HepG2 (cell line): Measurements from ENCODE around the gene NEURL4. TPM values are rescaled to one million over a fixed set of nuclear protein-coding genes. Genes with fewer than 3 reads are reported as not detected.
A peak's percentile ranks its signal among the peaks of the same experiment; 100 is the strongest.

Experiments used
- AGO2 ChIP-seq: fragments of 200-400 bp; formaldehyde crosslinking; optimal IDR thresholded peaks from 2 replicates; pipeline ENCODE3; 2017; ENCODE audit warnings: mild to moderate bottlenecking, low read depth, low read length, moderate library complexity
- FOXA3 ChIP-seq: IDR thresholded peaks from 2 replicates; pipeline ENCODE4 v1.6.1; 2016; ENCODE audit warnings: missing genetic modification reagents, missing compliant biosample characterization
- FOXK1 ChIP-seq: sonication (generic); formaldehyde crosslinking; IDR thresholded peaks from 2 replicates; pipeline ENCODE4 v1.4.0; 2020; ENCODE audit warnings: low read depth, missing genetic modification reagents, borderline replicate concordance
- IKZF1 ChIP-seq: fragments of 450-650 bp; IDR thresholded peaks from 2 replicates; pipeline ENCODE4 v1.7.1; 2016
- KAT8 ChIP-seq: IDR thresholded peaks from 2 replicates; pipeline ENCODE4 v1.6.1; 2016; ENCODE audit warnings: missing genetic modification reagents, missing compliant biosample characterization
- KDM4B ChIP-seq: sonication (generic); formaldehyde crosslinking; IDR thresholded peaks from 2 replicates; pipeline ENCODE4 v1.4.0; 2020; ENCODE audit warnings: missing genetic modification reagents
- KLF12 ChIP-seq: sonication (generic); formaldehyde crosslinking; IDR thresholded peaks from 2 replicates; pipeline ENCODE4 v1.4.0; 2020; ENCODE audit warnings: missing genetic modification reagents, borderline replicate concordance
- MAF1 ChIP-seq: sonication (generic); formaldehyde crosslinking; IDR thresholded peaks from 2 replicates; pipeline ENCODE4 v1.5.0; 2020; ENCODE audit warnings: missing genetic modification reagents, borderline replicate concordance
- MIXL1 ChIP-seq: IDR thresholded peaks from 2 replicates; pipeline ENCODE4 v1.6.1; 2016
- ONECUT2 ChIP-seq: sonication (generic); formaldehyde crosslinking; IDR thresholded peaks from 2 replicates; pipeline ENCODE4 v1.4.0; 2020; ENCODE audit warnings: missing genetic modification reagents
- REPIN1 ChIP-seq: sonication (generic); formaldehyde crosslinking; IDR thresholded peaks from 2 replicates; pipeline ENCODE4 v1.8.0; 2022; ENCODE audit warnings: missing genetic modification reagents, low read depth, mild to moderate bottlenecking, borderline replicate concordance
- SMAD3 ChIP-seq: sonication (generic); formaldehyde crosslinking; IDR thresholded peaks from 2 replicates; pipeline ENCODE4 v1.4.0; 2020; ENCODE audit warnings: missing genetic modification reagents
- XRCC5 ChIP-seq: fragments of 200-400 bp; formaldehyde crosslinking; optimal IDR thresholded peaks from 2 replicates; pipeline ENCODE3; 2017; ENCODE audit warnings: mild to moderate bottlenecking, low read length
- ZBTB1 ChIP-seq: sonication (generic); formaldehyde crosslinking; IDR thresholded peaks from 2 replicates; pipeline ENCODE4 v1.4.0; 2020; ENCODE audit warnings: missing genetic modification reagents, borderline replicate concordance
- ZNF30 ChIP-seq: sonication (generic); formaldehyde crosslinking; IDR thresholded peaks from 2 replicates; pipeline ENCODE4 v1.5.0; 2020; ENCODE audit warnings: mild to moderate bottlenecking, missing genetic modification reagents
- ZNF317 ChIP-seq: sonication (generic); formaldehyde crosslinking; IDR thresholded peaks from 2 replicates; pipeline ENCODE4 v1.5.0; 2020; ENCODE audit warnings: mild to moderate bottlenecking, missing genetic modification reagents
- polyA plus RNA-seq, 8 experiments: library from polyadenylated mRNA; depleted of rRNA in 3 of 8; stranded (reverse) in 7 of 8; unstranded in 1 of 8; fragments of >200 nt; fragmentation: Illumina TruSeq in 4 of 8; extraction: Trizol in 4 of 8; gene quantifications; 2 replicates each; pipeline versions ENCODE4 v1.2.1 to v1.2.3, GENCODE V29; 2011 to 2016; ENCODE audit warnings: low read depth in 4 of 8, missing spikeins in 1 of 8, mixed read lengths in 1 of 8; ENCODE audit not compliant: insufficient read depth in 1 of 8
- total RNA-seq, 5 experiments: library from RNA; depleted of rRNA; stranded (reverse); fragments of >200 nt; fragmentation: Illumina TruSeq; extraction: Trizol; gene quantifications; 2 replicates each; pipeline ENCODE4 v1.2.3, GENCODE V29; 2016; ENCODE audit warnings: low read depth in 1 of 5
- TF ChIP-seq, protein P1 (sequence below): sonication (generic); formaldehyde crosslinking; IDR thresholded peaks from 2 replicates; pipeline ENCODE4 v1.4.0; 2020; ENCODE audit warnings: missing genetic modification reagents, borderline replicate concordance
- TF ChIP-seq, protein P2 (sequence below): sonication (generic); formaldehyde crosslinking; IDR thresholded peaks from 2 replicates; pipeline ENCODE4 v1.5.0; 2020; ENCODE audit warnings: missing genetic modification reagents
- TF ChIP-seq, protein P3 (sequence below): sonication (generic); formaldehyde crosslinking; IDR thresholded peaks from 2 replicates; pipeline ENCODE4 v1.5.1; 2020; ENCODE audit warnings: mild to moderate bottlenecking, missing genetic modification reagents, borderline replicate concordance
- TF ChIP-seq, protein P4 (sequence below): sonication (generic); formaldehyde crosslinking; IDR thresholded peaks from 2 replicates; pipeline ENCODE4 v1.5.0; 2020; ENCODE audit warnings: missing genetic modification reagents, mild to moderate bottlenecking, borderline replicate concordance
- TF ChIP-seq, protein P5 (sequence below): IDR thresholded peaks from 2 replicates; pipeline ENCODE4 v1.6.1; 2012; ENCODE audit warnings: low read length, improper control_type of control experiment

The NEURL4 gene
- total and polyA plus RNA-seq, 2 of the 13 experiments (the other 11 are each of a cell fraction or from before 2014, with no cell fraction given), result 14.8 to 15.7 TPM

DNA sequence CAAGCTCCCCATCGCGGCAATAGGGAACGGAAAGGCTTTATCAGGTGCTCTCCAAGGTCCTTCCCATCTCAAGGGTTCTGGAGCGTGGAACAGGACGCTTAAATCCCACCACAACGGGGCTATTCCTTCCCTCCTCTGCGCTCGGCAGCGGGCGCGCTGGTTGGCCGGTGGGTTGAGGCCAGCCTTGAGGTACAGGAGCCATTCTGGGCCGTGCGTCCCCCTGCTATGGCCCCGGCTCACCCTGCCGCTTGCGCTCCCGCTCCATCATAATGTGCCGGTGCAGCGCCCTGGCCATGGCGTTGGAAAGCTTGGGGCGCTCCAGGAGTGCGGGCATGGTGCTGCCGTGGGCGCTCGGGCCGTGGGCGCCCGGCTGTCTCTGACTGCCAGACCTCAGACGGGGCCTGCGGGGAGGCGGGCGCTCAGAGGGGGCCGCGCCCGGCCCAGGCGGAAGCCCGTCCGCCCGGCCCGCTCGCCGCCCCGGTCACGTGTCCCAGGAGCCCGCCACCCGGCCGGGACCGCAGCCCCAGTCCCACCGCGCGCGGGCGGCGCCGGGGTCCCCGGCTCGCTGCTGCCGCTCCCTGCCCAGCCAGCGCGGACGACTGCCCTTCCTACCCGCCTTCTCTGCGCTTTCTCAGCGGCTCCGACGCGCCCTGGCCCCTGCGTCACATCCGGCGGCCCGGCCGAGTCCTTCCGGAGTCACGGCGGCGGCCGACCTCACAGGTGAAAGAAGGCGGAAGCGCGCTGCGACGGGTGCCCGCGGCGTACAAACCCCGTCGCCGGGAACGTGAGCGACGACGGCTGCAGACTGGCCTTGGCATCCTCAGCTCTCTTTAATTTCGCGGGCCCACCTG lies 14.2 kb downstream of the NEURL4 start, which contains the start of gene GPS2 (continued):
- TF ChIP-seq, protein P1, sequence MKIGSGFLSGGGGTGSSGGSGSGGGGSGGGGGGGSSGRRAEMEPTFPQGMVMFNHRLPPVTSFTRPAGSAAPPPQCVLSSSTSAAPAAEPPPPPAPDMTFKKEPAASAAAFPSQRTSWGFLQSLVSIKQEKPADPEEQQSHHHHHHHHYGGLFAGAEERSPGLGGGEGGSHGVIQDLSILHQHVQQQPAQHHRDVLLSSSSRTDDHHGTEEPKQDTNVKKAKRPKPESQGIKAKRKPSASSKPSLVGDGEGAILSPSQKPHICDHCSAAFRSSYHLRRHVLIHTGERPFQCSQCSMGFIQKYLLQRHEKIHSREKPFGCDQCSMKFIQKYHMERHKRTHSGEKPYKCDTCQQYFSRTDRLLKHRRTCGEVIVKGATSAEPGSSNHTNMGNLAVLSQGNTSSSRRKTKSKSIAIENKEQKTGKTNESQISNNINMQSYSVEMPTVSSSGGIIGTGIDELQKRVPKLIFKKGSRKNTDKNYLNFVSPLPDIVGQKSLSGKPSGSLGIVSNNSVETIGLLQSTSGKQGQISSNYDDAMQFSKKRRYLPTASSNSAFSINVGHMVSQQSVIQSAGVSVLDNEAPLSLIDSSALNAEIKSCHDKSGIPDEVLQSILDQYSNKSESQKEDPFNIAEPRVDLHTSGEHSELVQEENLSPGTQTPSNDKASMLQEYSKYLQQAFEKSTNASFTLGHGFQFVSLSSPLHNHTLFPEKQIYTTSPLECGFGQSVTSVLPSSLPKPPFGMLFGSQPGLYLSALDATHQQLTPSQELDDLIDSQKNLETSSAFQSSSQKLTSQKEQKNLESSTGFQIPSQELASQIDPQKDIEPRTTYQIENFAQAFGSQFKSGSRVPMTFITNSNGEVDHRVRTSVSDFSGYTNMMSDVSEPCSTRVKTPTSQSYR, result peak; percentile 10; the same call in 1 of the 2 replicates
- TF ChIP-seq IKZF1 (no peak), MIXL1 (peak; percentile 81), KAT8 (CRISPR knock-in tag) (peak; percentile 99), ONECUT2 (0 out of 2 replicates have a peak, but pooled peaks have one; percentile 18), REPIN1 (CRISPR knock-in tag) (peak; percentile 92), SMAD3 (CRISPR knock-in tag) (0 out of 2 replicates have a peak, but pooled peaks have one; percentile 59), KDM4B (CRISPR knock-in tag) (peak; percentile 85), XRCC5 (peak; percentile 58), FOXK1 (CRISPR knock-in tag) (peak; percentile 84; the same call in 1 of the 2 replicates), ZNF30 (CRISPR knock-in tag) (no peak), ZBTB1 (CRISPR knock-in tag) (no peak), AGO2 (peak; percentile 84), FOXA3 (peak; percentile 69), KLF12 (0 out of 2 replicates have a peak, but pooled peaks have one; percentile 55), ZNF317 (peak; percentile 57; the same call in 1 of the 2 replicates), MAF1 (CRISPR knock-in tag) (peak; percentile 82; the same call in 1 of the 2 replicates)
- TF ChIP-seq, protein P2, sequence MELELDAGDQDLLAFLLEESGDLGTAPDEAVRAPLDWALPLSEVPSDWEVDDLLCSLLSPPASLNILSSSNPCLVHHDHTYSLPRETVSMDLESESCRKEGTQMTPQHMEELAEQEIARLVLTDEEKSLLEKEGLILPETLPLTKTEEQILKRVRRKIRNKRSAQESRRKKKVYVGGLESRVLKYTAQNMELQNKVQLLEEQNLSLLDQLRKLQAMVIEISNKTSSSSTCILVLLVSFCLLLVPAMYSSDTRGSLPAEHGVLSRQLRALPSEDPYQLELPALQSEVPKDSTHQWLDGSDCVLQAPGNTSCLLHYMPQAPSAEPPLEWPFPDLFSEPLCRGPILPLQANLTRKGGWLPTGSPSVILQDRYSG, result no peak
- TF ChIP-seq, protein P3, sequence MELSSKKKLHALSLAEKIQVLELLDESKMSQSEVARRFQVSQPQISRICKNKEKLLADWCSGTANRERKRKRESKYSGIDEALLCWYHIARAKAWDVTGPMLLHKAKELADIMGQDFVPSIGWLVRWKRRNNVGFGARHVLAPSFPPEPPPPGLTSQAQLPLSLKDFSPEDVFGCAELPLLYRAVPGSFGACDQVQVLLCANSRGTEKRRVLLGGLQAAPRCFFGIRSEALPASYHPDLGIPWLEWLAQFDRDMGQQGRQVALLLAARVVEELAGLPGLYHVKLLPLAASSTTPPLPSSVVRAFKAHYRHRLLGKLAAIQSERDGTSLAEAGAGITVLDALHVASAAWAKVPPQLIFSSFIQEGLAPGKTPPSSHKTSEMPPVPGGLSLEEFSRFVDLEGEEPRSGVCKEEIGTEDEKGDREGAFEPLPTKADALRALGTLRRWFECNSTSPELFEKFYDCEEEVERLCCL, result no peak
- TF ChIP-seq, protein P4, sequence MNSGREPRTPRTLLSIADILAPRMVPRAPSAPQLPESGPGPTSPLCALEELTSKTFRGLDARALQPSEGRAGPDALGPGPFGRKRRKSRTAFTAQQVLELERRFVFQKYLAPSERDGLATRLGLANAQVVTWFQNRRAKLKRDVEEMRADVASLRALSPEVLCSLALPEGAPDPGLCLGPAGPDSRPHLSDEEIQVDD (CRISPR knock-in tag), result peak; percentile 36; the same call in 1 of the 2 replicates
- TF ChIP-seq, protein P5, sequence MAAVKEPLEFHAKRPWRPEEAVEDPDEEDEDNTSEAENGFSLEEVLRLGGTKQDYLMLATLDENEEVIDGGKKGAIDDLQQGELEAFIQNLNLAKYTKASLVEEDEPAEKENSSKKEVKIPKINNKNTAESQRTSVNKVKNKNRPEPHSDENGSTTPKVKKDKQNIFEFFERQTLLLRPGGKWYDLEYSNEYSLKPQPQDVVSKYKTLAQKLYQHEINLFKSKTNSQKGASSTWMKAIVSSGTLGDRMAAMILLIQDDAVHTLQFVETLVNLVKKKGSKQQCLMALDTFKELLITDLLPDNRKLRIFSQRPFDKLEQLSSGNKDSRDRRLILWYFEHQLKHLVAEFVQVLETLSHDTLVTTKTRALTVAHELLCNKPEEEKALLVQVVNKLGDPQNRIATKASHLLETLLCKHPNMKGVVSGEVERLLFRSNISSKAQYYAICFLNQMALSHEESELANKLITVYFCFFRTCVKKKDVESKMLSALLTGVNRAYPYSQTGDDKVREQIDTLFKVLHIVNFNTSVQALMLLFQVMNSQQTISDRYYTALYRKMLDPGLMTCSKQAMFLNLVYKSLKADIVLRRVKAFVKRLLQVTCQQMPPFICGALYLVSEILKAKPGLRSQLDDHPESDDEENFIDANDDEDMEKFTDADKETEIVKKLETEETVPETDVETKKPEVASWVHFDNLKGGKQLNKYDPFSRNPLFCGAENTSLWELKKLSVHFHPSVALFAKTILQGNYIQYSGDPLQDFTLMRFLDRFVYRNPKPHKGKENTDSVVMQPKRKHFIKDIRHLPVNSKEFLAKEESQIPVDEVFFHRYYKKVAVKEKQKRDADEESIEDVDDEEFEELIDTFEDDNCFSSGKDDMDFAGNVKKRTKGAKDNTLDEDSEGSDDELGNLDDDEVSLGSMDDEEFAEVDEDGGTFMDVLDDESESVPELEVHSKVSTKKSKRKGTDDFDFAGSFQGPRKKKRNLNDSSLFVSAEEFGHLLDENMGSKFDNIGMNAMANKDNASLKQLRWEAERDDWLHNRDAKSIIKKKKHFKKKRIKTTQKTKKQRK, result no peak
